Left ventricle myocardium inferior (tissue), 1 donor: Measurements from ENCODE around the gene AZI2. TPM values are rescaled to one million over a fixed set of nuclear protein-coding genes. Genes with fewer than 3 reads are reported as not detected.

ENCODE experiments used
- DNase-seq: peaks from one replicate; pipeline ENCODE4 v3.0.0-alpha.2; 2020
- H3K27ac ChIP-seq: fragments of 200-600 bp; replicated peaks from 2 replicates; pipeline ENCODE4 v1.8.0; 2021
- H3K27me3 ChIP-seq: fragments of 200-600 bp; 2 replicates; pipeline ENCODE4 v1.8.0; 2021; ENCODE audit warnings: low read depth
- H3K36me3 ChIP-seq: fragments of 200-600 bp; 2 replicates; pipeline ENCODE4 v1.8.0; 2021
- H3K4me1 ChIP-seq: fragments of 200-600 bp; 2 replicates; pipeline ENCODE4 v1.8.0; 2021
- H3K4me3 ChIP-seq: fragments of 200-600 bp; 2 replicates; pipeline ENCODE4 v1.8.0; 2021; ENCODE audit warnings: mild to moderate bottlenecking, moderate library complexity
- H3K9me3 ChIP-seq: fragments of 200-600 bp; replicated peaks from 2 replicates; pipeline ENCODE4 v1.8.0; 2021
- CTCF ChIP-seq: fragments of 200-600 bp; IDR thresholded peaks from 2 replicates; pipeline ENCODE4 v1.8.0; 2021; ENCODE audit warnings: antibody characterized with exemption, mild to moderate bottlenecking, borderline replicate concordance
- intact Hi-C: fragments of 100-400 bp; cut with micrococcal nuclease; formaldehyde crosslinking; loops from one replicate; pipeline ENCODE4 v1.11.0; 2022
- total RNA-seq: library from RNA; stranded (reverse); fragmentation: NEBNext Ultra II Directional; extraction: Animal tissue kit (Norgen Biotek cat#: 25700); gene quantifications from one replicate; pipeline ENCODE4 v1.2.1, GENCODE V29; 2021
- donor health status: DM: no; HTN: yes; CAD: no; lungs with severe emphysema.

The AZI2 gene
- total RNA-seq, 1 donor from 2014 or later = 37.5 TPM

GRCh38 chr3:28335246-28335645, 13.4 kb downstream of the AZI2 start:
- intact Hi-C loops = no loop called here
- peaks cover 7% of the 10 kb centered on the region for H3K4me1 ChIP-seq
- no peaks in the 10 kb centered on the region for H3K9me3 ChIP-seq
- H3K27ac ChIP-seq = no peak overlapping the region
- peaks cover 56% of the 10 kb centered on the region for H3K36me3 ChIP-seq
- TF ChIP-seq CTCF = no peak
- H3K4me3 ChIP-seq = no peak overlapping the region
- no peaks in the 10 kb centered on the region for H3K27me3 ChIP-seq
- no peak for DNase-seq

GRCh38 chr3:28334552-28334951, 14.1 kb downstream of the AZI2 start:
- no peak overlapping the region for H3K27ac ChIP-seq
- no peak for DNase-seq
- H3K4me1 ChIP-seq = peaks cover 7% of the 10 kb centered on the region
- no peaks in the 10 kb centered on the region for H3K27me3 ChIP-seq
- H3K36me3 ChIP-seq = peaks cover 50% of the 10 kb centered on the region
- peak; percentile 27 for TF ChIP-seq CTCF
- no peak overlapping the region for H3K4me3 ChIP-seq
- intact Hi-C loops = loop anchor here (5.0 kb wide), 1 partner anchor 622 kb away; no protein-coding TSS in a partner anchor
- no peaks in the 10 kb centered on the region for H3K9me3 ChIP-seq

GRCh38 chr3:28328188-28329151, 20.2 kb downstream of the AZI2 start:
- Histone ChIP-seq H3K27ac (no peak overlapping the region), H3K9me3 (no peaks in the 10 kb centered on the region), H3K36me3 (peaks cover 46% of the 10 kb centered on the region), H3K4me1 (peaks cover 13% of the 10 kb centered on the region), H3K27me3 (no peaks in the 10 kb centered on the region), H3K4me3 (no peak overlapping the region)
- no peak for DNase-seq
- TF ChIP-seq CTCF = peak; percentile 83
- intact Hi-C loops = no loop called here

GRCh38 chr3:28326458-28326926, 22.1 kb downstream of the AZI2 start:
- Histone ChIP-seq H3K4me3 (no peak overlapping the region), H3K36me3 (peaks cover 49% of the 10 kb centered on the region), H3K4me1 (peaks cover 11% of the 10 kb centered on the region), H3K9me3 (no peaks in the 10 kb centered on the region), H3K27me3 (no peaks in the 10 kb centered on the region), H3K27ac (no peak overlapping the region)
- no peak for DNase-seq
- intact Hi-C loops = no loop called here
- TF ChIP-seq CTCF = no peak

- Histone ChIP-seq H3K9me3 (no peaks in the 10 kb centered on the region), H3K27ac (no peak overlapping the region), H3K36me3 (peaks cover 73% of the 10 kb centered on the region), H3K27me3 (no peaks in the 10 kb centered on the region), H3K4me3 (no peak overlapping the region), H3K4me1 (peaks cover 6% of the 10 kb centered on the region)
- TF ChIP-seq CTCF = no peak
- no peak for DNase-seq
- intact Hi-C loops = no loop called here
Measured at GRCh38 chr3:28322464-28322863, 26.2 kb downstream of the AZI2 start.
